ENCODE results near the gene HAUS7.
"Not testable (repeated sequence)": the region's sequence is repeated elsewhere in the genome, so short reads cannot be mapped to it uniquely, and the experiment has no call there.

Gene HAUS7

DNA sequence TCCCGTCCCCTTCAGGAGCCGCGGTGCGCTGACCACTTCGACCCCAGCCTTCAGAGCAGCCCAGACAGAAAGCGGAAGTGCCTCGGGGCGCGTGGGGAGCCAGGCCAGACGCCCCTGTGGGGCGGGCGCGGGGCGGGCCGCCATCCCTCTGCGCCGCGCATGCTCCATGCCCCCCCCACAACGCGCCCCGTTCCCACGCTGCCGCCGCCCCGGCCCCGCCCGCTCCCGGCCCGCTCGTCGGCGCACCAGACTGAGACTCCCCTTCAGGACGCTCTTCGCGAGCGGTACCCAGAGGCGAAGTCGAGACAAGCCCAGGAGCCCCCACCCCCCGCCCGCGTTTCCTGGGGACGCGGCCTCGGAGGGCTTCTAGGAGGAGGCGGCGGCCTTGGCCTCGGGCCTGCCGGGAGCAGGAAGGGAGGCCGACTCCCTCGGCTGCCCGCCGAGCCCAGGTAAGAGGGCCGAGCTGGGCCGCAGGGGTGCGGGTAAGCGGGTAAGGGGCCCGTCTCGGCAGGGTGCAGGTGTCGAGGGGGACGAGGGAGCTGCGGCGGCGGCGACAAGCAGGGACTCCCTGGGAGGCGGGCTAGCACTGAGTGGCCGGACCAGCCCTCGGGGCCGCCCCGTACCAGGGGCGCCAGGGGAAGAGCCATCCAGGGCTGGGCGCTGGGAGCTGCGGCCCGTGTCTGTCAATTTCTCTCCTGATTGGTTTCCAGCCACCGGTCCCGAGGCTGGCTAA is 59.0 kb downstream of the HAUS7 start, which contains the start of gene ZFP92:
ZFP92 (plus strand) TSS at position 218 of the 733 bp plus-strand sequence. CDS start 6,851 bp downstream, outside the sequence.
- peak in 2 of 3 donors; percentile 17 to 21 for DNase-seq (ENCODE audit: low read depth in 2 of 3, low spot score in 1 of 3)

DNA sequence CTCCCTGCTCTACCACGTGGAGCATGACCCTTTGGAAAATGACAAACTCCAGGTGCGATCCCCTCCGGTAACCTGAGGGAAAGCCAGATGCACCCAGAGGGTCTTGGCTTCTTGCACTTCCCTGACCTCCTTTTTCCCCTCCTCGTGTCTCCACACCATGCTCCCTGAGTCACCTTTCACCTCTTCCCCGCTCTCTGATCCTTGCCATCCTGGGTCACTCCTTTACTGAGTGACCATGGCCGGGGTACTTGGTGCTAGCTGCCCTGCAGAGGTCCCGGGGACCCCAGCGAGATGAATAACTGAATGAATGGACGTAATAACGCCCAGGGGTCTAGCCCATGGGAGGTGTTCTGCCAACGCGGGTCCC is 59.5 kb downstream of the HAUS7 start:
- DNase-seq (ENCODE audit: low read depth in 2 of 3, low spot score in 1 of 3): no peak

GRCh38 chrX:153410373-153410772 is 60.0 kb downstream of the HAUS7 start:
- DNase-seq (ENCODE audit: low read depth in 2 of 3, low spot score in 1 of 3): no peak

- no peak for DNase-seq (ENCODE audit: low read depth in 2 of 3, low spot score in 1 of 3)
Measured at GRCh38 chrX:153409414-153410101, 60.8 kb downstream of the HAUS7 start.

DNA sequence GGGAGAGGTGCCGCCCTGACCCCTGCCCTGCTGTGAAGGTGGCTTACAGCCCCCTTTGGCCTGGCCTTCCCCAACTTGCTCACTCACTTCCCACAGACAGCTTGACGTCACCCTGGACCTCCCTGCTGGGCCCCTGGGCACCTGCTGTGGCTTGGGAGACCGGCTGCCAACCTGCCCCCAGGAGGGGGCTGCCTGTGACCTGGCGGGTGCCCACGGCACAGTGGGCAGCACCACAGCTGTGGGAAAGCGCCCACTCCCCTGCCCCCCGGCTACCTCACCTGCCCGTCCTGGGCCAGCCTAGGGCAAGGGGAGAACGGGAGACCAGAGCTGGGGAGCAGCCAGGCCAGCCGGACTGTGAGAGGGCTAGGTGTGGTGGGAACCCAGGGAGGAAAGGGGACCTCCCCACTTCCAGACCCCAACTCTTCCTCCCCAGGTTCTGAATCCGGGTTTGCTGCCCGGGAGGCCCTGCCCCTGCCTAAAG is 61.5 kb downstream of the HAUS7 start:
- DNase-seq (ENCODE audit: low read depth in 2 of 3, low spot score in 1 of 3): no peak

DNA sequence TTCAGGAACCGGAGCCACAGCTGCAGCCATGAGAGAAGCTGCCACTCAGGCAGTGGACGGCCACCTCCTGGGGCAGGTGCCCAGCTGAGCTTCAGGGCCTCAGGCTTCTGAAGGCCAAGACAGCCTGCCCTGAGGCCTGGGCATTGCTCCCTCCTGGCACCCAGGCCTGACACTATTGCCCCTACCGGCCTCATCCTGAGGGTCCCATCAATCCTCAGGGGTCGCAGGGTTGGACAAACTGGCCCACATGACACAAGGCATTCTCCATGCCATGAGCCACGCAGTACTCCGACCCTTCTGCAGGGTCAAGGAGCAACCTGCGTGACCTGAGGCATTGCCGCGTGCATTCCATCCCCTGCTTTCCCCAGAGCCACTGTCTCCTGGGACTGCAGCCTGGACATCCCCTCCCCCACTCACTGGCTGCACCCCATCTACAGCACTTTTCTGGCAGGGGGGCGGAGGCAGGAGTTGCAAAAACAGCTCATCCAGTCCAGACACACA is 62.1 kb downstream of the HAUS7 start:
- DNase-seq (ENCODE audit: low read depth in 2 of 3, low spot score in 1 of 3): no peak

- no peak for DNase-seq (ENCODE audit: low read depth in 2 of 3, low spot score in 1 of 3)
Measured at GRCh38 chrX:153407736-153408135, 62.6 kb downstream of the HAUS7 start.

DNA sequence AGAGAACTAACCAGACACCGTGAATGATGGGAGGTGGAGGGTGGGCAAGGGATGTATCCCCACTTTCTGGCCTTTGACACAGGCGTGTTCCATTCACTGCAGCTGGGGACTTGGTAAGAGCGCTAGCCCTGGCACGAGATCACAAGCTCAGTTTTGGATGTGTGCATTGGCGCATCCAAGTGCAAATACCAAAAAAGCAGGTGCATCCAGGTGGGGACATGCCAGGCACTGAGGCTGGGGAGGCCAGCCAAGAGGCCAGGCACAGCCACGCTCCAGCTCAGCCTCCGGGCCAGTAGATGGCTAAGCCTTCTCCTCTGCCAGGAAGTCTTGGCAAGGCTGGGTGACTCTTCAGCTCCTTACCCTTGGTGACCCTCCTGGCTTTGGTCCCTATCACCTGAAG is 63.5 kb downstream of the HAUS7 start:
- no peak for DNase-seq (ENCODE audit: low read depth in 2 of 3, low spot score in 1 of 3)

GRCh38 chrX:153406011-153406410 is 64.4 kb downstream of the HAUS7 start:
- no peak for DNase-seq (ENCODE audit: low read depth in 2 of 3, low spot score in 1 of 3)

- DNase-seq (ENCODE audit: low read depth in 2 of 3, low spot score in 1 of 3): no peak
Measured at GRCh38 chrX:153405426-153405825, 65.0 kb downstream of the HAUS7 start.

GRCh38 chrX:153404333-153404732 is 66.0 kb downstream of the HAUS7 start:
- DNase-seq (ENCODE audit: low read depth in 2 of 3, low spot score in 1 of 3): not testable (repeated sequence)

GRCh38 chrX:153401133-153401764 is 69.1 kb downstream of the HAUS7 start, which contains the start of gene PNMA6E:
TSS of gene PNMA6E (minus strand) at chrX:153401350. CDS start at chrX:153398849, 2,501 bp downstream.
- DNase-seq (ENCODE audit: low read depth in 2 of 3, low spot score in 1 of 3): no peak

DNA sequence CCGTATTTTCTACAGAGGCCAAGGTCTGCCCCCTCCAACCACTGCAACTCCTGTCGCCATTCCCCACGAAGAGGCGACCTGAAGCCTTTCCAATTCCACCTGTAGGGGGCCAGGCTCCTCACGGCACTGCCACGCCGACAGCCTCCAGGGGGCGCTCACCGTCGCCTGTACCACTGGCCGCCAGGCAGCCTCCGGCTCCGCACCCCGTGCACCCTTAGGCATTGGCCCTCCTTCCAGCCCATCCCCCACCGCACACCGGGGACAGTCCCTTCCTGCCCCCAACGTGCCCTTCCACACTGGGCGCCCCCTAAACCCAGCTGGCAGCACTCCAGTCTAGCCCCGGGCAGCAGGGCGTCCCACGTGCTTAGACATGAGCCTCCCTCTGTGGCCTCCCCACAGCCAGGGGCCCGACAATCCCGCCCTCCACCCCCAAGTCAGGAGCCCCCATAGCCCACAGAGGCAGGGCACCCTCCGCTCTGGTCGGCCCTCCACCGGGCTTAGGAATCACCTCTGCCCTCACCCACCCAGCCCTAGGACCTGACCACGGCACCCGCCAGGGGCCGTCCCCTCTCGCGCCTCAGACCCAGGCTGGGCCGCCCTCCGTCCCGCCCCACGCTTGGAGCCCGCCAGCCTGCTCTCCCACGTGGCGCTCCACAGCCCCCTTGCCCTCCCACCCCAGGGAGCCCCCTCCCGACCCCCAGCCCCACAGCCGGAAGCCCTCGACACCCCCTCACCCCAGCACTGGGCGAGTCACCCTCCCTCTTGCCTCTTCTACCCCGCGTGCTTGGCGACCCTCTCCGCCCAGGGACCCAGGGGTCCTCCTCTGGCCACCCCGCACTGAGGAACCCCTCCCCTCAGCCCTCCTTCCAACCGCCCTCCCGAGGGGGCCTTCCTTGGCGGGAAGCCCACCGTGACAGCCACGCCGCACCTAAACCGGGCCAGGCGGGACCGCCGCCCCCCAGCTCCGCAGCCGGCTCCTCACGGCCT is 69.9 kb downstream of the HAUS7 start:
- DNase-seq (ENCODE audit: low read depth in 2 of 3, low spot score in 1 of 3): peak; percentile 29 to 53 (median 53)

- no peak for DNase-seq (ENCODE audit: low read depth in 2 of 3, low spot score in 1 of 3)
Measured at GRCh38 chrX:153398275-153398960, 72.0 kb downstream of the HAUS7 start.
